ENCODE results near the gene PCDH9.

GRCh38 chr13:67210208-67210607 lies 19.9 kb downstream of the PCDH9 start:
- no peak for TF ChIP-seq CTCF (IDR thresholded peaks at IDR 0.05 in 8 of 11, conservative IDR thresholded peaks at IDR 0.05 in 3 of 11)
- no peak for TF ChIP-seq POLR2A (IDR thresholded peaks at IDR 0.05)
- TF ChIP-seq POLR2AphosphoS5 (IDR thresholded peaks at IDR 0.05): no peak
